ENCODE results near the gene ILF3. TPM values are rescaled to one million over a fixed set of nuclear protein-coding genes. Genes with fewer than 3 reads are reported as not detected.

Gene ILF3
- total RNA-seq, 3 donors from 2014 or later (not counting 1 experiment from before 2014, with no cell fraction given), result 329 to 365 (median 332) TPM

GRCh38 chr19:10712045-10712444 lies 57.9 kb downstream of the ILF3 start:
- Mint-ChIP-seq H3K4me1 (peaks cover 2 to 5% of the 10 kb centered on the region in 2 donors), H3K27ac (no peak overlapping the region), H3K9me3 (no peaks in the 10 kb centered on the region), H3K4me3 (no peak overlapping the region), H3K36me3 (no peaks in the 10 kb centered on the region), H3K27me3 (ENCODE audit: low read depth in 2 of 2) (no peaks in the 10 kb centered on the region)
- DNase-seq (no peak), ATAC-seq (no peak)
- no peak for TF ChIP-seq CTCF (IDR thresholded peaks at IDR 0.05)
- H3K27ac ChIP-seq (ENCODE audit: low read length), result no peak overlapping the region
- peaks cover 14% of the 10 kb centered on the region for H3K4me1 ChIP-seq (ENCODE audit: control insufficient read depth, insufficient read depth, low read length)
- H3K36me3 ChIP-seq (ENCODE audit: control insufficient read depth, insufficient read depth, low read length), result peaks cover 3% of the 10 kb centered on the region
- 94% methylated on average over 14 of the region's 14 CpGs for WGBS (ENCODE audit: insufficient coverage)
- no peaks in the 10 kb centered on the region for H3K27me3 ChIP-seq (ENCODE audit: control insufficient read depth, insufficient read depth, low read length)
- no peak overlapping the region for H3K4me3 ChIP-seq (ENCODE audit: low read length)
- intact Hi-C loops (cut with micrococcal nuclease), result no loop called here
- no peaks in the 10 kb centered on the region for H3K9me3 ChIP-seq (ENCODE audit: control insufficient read depth, insufficient read depth, low read length)

- DNase-seq (no peak), ATAC-seq (no peak)
- Histone ChIP-seq H3K4me3 (ENCODE audit: low read length) (no peak overlapping the region), H3K36me3 (ENCODE audit: control insufficient read depth, insufficient read depth, low read length) (peaks cover 2% of the 10 kb centered on the region), H3K27ac (ENCODE audit: low read length) (no peak overlapping the region), H3K4me1 (ENCODE audit: control insufficient read depth, insufficient read depth, low read length) (peaks cover 17% of the 10 kb centered on the region), H3K27me3 (ENCODE audit: control insufficient read depth, insufficient read depth, low read length) (no peaks in the 10 kb centered on the region), H3K9me3 (ENCODE audit: control insufficient read depth, insufficient read depth, low read length) (no peaks in the 10 kb centered on the region)
- no peaks in the 10 kb centered on the region for H3K27me3 Mint-ChIP-seq (ENCODE audit: low read depth in 2 of 2)
- TF ChIP-seq CTCF (IDR thresholded peaks at IDR 0.05), result no peak
- intact Hi-C loops (cut with micrococcal nuclease), result no loop called here
- no peak overlapping the region for H3K4me3 Mint-ChIP-seq
- WGBS (ENCODE audit: insufficient coverage), result 95% methylated on average over 23 of the region's 23 CpGs
- H3K4me1 Mint-ChIP-seq, result peaks cover 5 to 9% of the 10 kb centered on the region in 2 donors
- H3K9me3 Mint-ChIP-seq, result no peaks in the 10 kb centered on the region
- H3K36me3 Mint-ChIP-seq, result no peaks in the 10 kb centered on the region
- H3K27ac Mint-ChIP-seq, result no peak overlapping the region
Observed at GRCh38 chr19:10712754-10713153, 58.6 kb downstream of the ILF3 start.

- Histone ChIP-seq H3K9me3 (ENCODE audit: control insufficient read depth, insufficient read depth, low read length) (no peaks in the 10 kb centered on the region), H3K27ac (ENCODE audit: low read length) (no peak overlapping the region), H3K36me3 (ENCODE audit: control insufficient read depth, insufficient read depth, low read length) (peaks cover 2% of the 10 kb centered on the region), H3K4me1 (ENCODE audit: control insufficient read depth, insufficient read depth, low read length) (peaks cover 17% of the 10 kb centered on the region), H3K27me3 (ENCODE audit: control insufficient read depth, insufficient read depth, low read length) (no peaks in the 10 kb centered on the region), H3K4me3 (ENCODE audit: low read length) (no peak overlapping the region)
- no peaks in the 10 kb centered on the region for H3K36me3 Mint-ChIP-seq
- intact Hi-C loops (cut with micrococcal nuclease), result no loop called here
- peak in 1 of 2 donors; percentile 51 for DNase-seq
- no peak overlapping the region for H3K27ac Mint-ChIP-seq
- ATAC-seq, result no peak
- H3K9me3 Mint-ChIP-seq, result no peaks in the 10 kb centered on the region
- no peak for TF ChIP-seq CTCF (IDR thresholded peaks at IDR 0.05)
- no peak overlapping the region for H3K4me3 Mint-ChIP-seq
- peaks cover 5 to 9% of the 10 kb centered on the region in 2 donors for H3K4me1 Mint-ChIP-seq
- 39% methylated on average over 5 of the region's 5 CpGs for WGBS (ENCODE audit: insufficient coverage)
- H3K27me3 Mint-ChIP-seq (ENCODE audit: low read depth in 2 of 2), result no peaks in the 10 kb centered on the region
Observed at GRCh38 chr19:10713317-10713716, 59.2 kb downstream of the ILF3 start.

GRCh38 chr19:10717054-10717355 lies 62.9 kb downstream of the ILF3 start:
- Mint-ChIP-seq H3K4me1 (peaks cover 24 to 40% of the 10 kb centered on the region in 2 donors), H3K27me3 (ENCODE audit: low read depth in 2 of 2) (no peaks in the 10 kb centered on the region), H3K27ac (peak overlapping the region; percentile 88 to 95), H3K9me3 (no peaks in the 10 kb centered on the region), H3K4me3 (peak overlapping the region; percentile 94), H3K36me3 (no peaks in the 10 kb centered on the region)
- peak overlapping the region; percentile 14 for H3K4me3 ChIP-seq (ENCODE audit: low read length)
- peak overlapping the region; percentile 17 for H3K27ac ChIP-seq (ENCODE audit: low read length)
- no peak for TF ChIP-seq CTCF (IDR thresholded peaks at IDR 0.05)
- H3K4me1 ChIP-seq (ENCODE audit: control insufficient read depth, insufficient read depth, low read length), result peaks cover 51% of the 10 kb centered on the region
- intact Hi-C loops (cut with micrococcal nuclease), result loop anchor here (1.0 kb wide), 5 partner anchors 14 to 147 kb away; partner anchors contain the start of gene TMED1
- no peaks in the 10 kb centered on the region for H3K27me3 ChIP-seq (ENCODE audit: control insufficient read depth, insufficient read depth, low read length)
- H3K9me3 ChIP-seq (ENCODE audit: control insufficient read depth, insufficient read depth, low read length), result no peaks in the 10 kb centered on the region
- ATAC-seq (no peak), DNase-seq (no peak)
- WGBS (ENCODE audit: insufficient coverage), result 36% methylated on average over 12 of the region's 12 CpGs
- H3K36me3 ChIP-seq (ENCODE audit: control insufficient read depth, insufficient read depth, low read length), result peaks cover 7% of the 10 kb centered on the region

Data from natural killer cell (primary cell).